Measurements from ENCODE around the gene GDF15.
A peak's percentile ranks its signal among the peaks of the same experiment; 100 is the strongest.

Gene GDF15

GRCh38 chr19:18373407-18373891 is 12.5 kb upstream of the GDF15 start:
- Histone ChIP-seq H2AFZ (ENCODE audit: low read depth, low read length) (no peak overlapping the region), H3K4me3 (ENCODE audit: low read depth in 1 of 2, low read length in 2 of 2) (no peak overlapping the region), H3K79me2 (ENCODE audit: insufficient read depth, low read length) (no peaks in the 10 kb centered on the region), H4K20me1 (ENCODE audit: insufficient read depth, low read length) (no peaks in the 10 kb centered on the region), H3K27me3 (ENCODE audit: insufficient read depth, low read length, poor library complexity) (no peaks in the 10 kb centered on the region), H3K27ac (ENCODE audit: low read length) (no peak overlapping the region), H3K4me1 (ENCODE audit: insufficient read depth, low read length) (peaks cover 10% of the 10 kb centered on the region), H3K9ac (ENCODE audit: low read depth, low read length) (no peak overlapping the region), H3K36me3 (ENCODE audit: insufficient read depth, low read length) (no peaks in the 10 kb centered on the region), H3K4me2 (ENCODE audit: insufficient read depth, low read length) (no peak overlapping the region), H3K9me3 (ENCODE audit: insufficient read depth, low read length, severe bottlenecking) (no peaks in the 10 kb centered on the region)
- ATAC-seq (ENCODE audit: insufficient read depth, low read depth) (no peak), DNase-seq (no peak)
- TF ChIP-seq CTCF (IDR thresholded peaks at IDR 0.05; ENCODE audit: borderline replicate concordance, extremely low read depth, low read length, poor library complexity, severe bottlenecking) (no peak), EZH2 (IDR thresholded peaks at IDR 0.05; ENCODE audit: borderline replicate concordance, low read depth, low read length, severe bottlenecking) (no peak)

GRCh38 chr19:18373892-18374629 is 11.9 kb upstream of the GDF15 start:
- no peak overlapping the region for H3K4me3 ChIP-seq (ENCODE audit: low read depth in 1 of 2, low read length in 2 of 2)
- H3K9me3 ChIP-seq (ENCODE audit: insufficient read depth, low read length, severe bottlenecking), result no peaks in the 10 kb centered on the region
- DNase-seq (peak; percentile 82), ATAC-seq (ENCODE audit: insufficient read depth, low read depth) (peak; percentile 89)
- no peaks in the 10 kb centered on the region for H3K27me3 ChIP-seq (ENCODE audit: insufficient read depth, low read length, poor library complexity)
- H2AFZ ChIP-seq (ENCODE audit: low read depth, low read length), result no peak overlapping the region
- H3K36me3 ChIP-seq (ENCODE audit: insufficient read depth, low read length), result no peaks in the 10 kb centered on the region
- no peaks in the 10 kb centered on the region for H3K79me2 ChIP-seq (ENCODE audit: insufficient read depth, low read length)
- no peaks in the 10 kb centered on the region for H4K20me1 ChIP-seq (ENCODE audit: insufficient read depth, low read length)
- no peak overlapping the region for H3K4me2 ChIP-seq (ENCODE audit: insufficient read depth, low read length)
- H3K4me1 ChIP-seq (ENCODE audit: insufficient read depth, low read length), result peaks cover 10% of the 10 kb centered on the region
- no peak overlapping the region for H3K9ac ChIP-seq (ENCODE audit: low read depth, low read length)
- TF ChIP-seq EZH2 (IDR thresholded peaks at IDR 0.05; ENCODE audit: borderline replicate concordance, low read depth, low read length, severe bottlenecking), result no peak
- TF ChIP-seq CTCF (IDR thresholded peaks at IDR 0.05; ENCODE audit: borderline replicate concordance, extremely low read depth, low read length, poor library complexity, severe bottlenecking), result no peak
- peak overlapping the region; percentile 54 for H3K27ac ChIP-seq (ENCODE audit: low read length)

DNA sequence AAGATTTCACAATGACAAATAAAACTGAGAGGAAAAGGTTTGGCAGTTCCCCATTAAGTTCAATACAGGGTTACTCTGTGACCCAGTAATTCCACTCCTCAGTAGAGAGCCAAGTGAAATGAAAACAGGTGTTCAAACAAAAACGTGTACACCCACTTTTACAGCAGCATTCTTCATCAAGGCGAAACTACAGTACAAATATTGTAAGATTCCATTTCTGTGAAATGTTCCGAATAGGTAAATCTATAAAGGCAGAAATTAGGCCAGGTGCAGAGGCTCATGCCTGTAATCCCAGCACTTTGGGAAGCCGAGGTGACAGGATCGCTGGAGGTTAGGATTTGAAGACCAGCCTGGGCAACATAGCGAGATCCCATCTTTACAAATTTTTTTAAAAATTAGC is 8.9 kb upstream of the GDF15 start:
- no peaks in the 10 kb centered on the region for H3K36me3 ChIP-seq (ENCODE audit: insufficient read depth, low read length)
- H2AFZ ChIP-seq (ENCODE audit: low read depth, low read length), result no peak overlapping the region
- no peaks in the 10 kb centered on the region for H3K27me3 ChIP-seq (ENCODE audit: insufficient read depth, low read length, poor library complexity)
- H3K79me2 ChIP-seq (ENCODE audit: insufficient read depth, low read length), result no peaks in the 10 kb centered on the region
- H4K20me1 ChIP-seq (ENCODE audit: insufficient read depth, low read length), result no peaks in the 10 kb centered on the region
- ATAC-seq (ENCODE audit: insufficient read depth, low read depth) (no peak), DNase-seq (no peak)
- TF ChIP-seq EZH2 (IDR thresholded peaks at IDR 0.05; ENCODE audit: borderline replicate concordance, low read depth, low read length, severe bottlenecking) (no peak), CTCF (IDR thresholded peaks at IDR 0.05; ENCODE audit: borderline replicate concordance, extremely low read depth, low read length, poor library complexity, severe bottlenecking) (no peak)
- H3K9ac ChIP-seq (ENCODE audit: low read depth, low read length), result no peak overlapping the region
- no peak overlapping the region for H3K27ac ChIP-seq (ENCODE audit: low read length)
- H3K4me1 ChIP-seq (ENCODE audit: insufficient read depth, low read length), result peaks cover 10% of the 10 kb centered on the region
- H3K4me2 ChIP-seq (ENCODE audit: insufficient read depth, low read length), result no peak overlapping the region
- no peaks in the 10 kb centered on the region for H3K9me3 ChIP-seq (ENCODE audit: insufficient read depth, low read length, severe bottlenecking)
- no peak overlapping the region for H3K4me3 ChIP-seq (ENCODE audit: low read depth in 1 of 2, low read length in 2 of 2)
